Heart left ventricle (tissue), 16 donors: ENCODE results near the gene TRPV3. TPM values are rescaled to one million over a fixed set of nuclear protein-coding genes. Genes with fewer than 3 reads are reported as not detected.
"Not testable (repeated sequence)": the region's sequence is repeated elsewhere in the genome, so short reads cannot be mapped to it uniquely, and the experiment has no call there.

Experiments
- ATAC-seq, 4 donors: fragments of 200-7000 bp; cut with Tn5 transposase; one replicate each; pipeline ENCODE4 v1.9.1; 2020 to 2022; ENCODE audit warnings: moderate library complexity in 4 of 4, mild to moderate bottlenecking in 3 of 4, moderate number of reproducible peaks in 1 of 4
- DNase-seq, 5 donors: peaks; one replicate each; pipeline ENCODE4 v3.0.0-alpha.2; 2020
- H3K27ac ChIP-seq, 12 donors: fragments of 200-600 bp; sonication (generic) in 4 of 12; one replicate each; pipeline versions ENCODE4 v1.5.0 to v1.8.0; 2016 to 2022; ENCODE audit warnings: mild to moderate bottlenecking in 2 of 12
- H3K27me3 ChIP-seq, 9 donors: fragments of 200-600 bp; sonication (generic) in 2 of 9; one replicate each; pipeline versions ENCODE4 v1.5.1 to v1.8.0; 2016 to 2022; ENCODE audit warnings: mild to moderate bottlenecking in 3 of 9
- H3K36me3 ChIP-seq, 9 donors: fragments of 200-600 bp; sonication (generic) in 2 of 9; one replicate each; pipeline versions ENCODE4 v1.5.0 to v1.8.0; 2018 to 2022; ENCODE audit warnings: mild to moderate bottlenecking in 2 of 9
- H3K4me1 ChIP-seq, 12 donors: fragments of 200-600 bp; sonication (generic) in 4 of 12; one replicate each; pipeline versions ENCODE4 v1.5.0 to v1.8.0; 2016 to 2022; ENCODE audit warnings: mild to moderate bottlenecking in 3 of 12
- H3K4me3 ChIP-seq, 12 donors: fragments of 200-600 bp; sonication (generic) in 4 of 12; one replicate each; pipeline versions ENCODE4 v1.5.0 to v1.8.0; 2017 to 2022; ENCODE audit warnings: mild to moderate bottlenecking in 9 of 12, moderate library complexity in 4 of 12
- H3K9me3 ChIP-seq, 12 donors: fragments of 200-600 bp; sonication (generic) in 4 of 12; one replicate each; pipeline versions ENCODE4 v1.5.0 to v1.8.0; 2016 to 2022; ENCODE audit warnings: mild to moderate bottlenecking in 1 of 12
- POLR2A ChIP-seq, 2 donors: fragments of 450-650 bp; IDR thresholded peaks; one replicate each; pipeline ENCODE4 v1.6.1; 2017; ENCODE audit warnings: antibody characterized with exemption in 2 of 2, mild to moderate bottlenecking in 2 of 2, moderate library complexity in 2 of 2
- WGBS, 4 donors: extraction: QIAGEN DNeasy Blood & Tissue Kit in 2 of 4; methylation state at CpG; one replicate each; pipeline versions ENCODE4 v1.1.5 to v1.1.7; 2013 to 2018; 5-methylcytosine and 5-hydroxymethylcytosine counted together
- intact Hi-C, 10 donors: fragments of 100-400 bp; cut with DNase I; formaldehyde crosslinking; loops; one replicate each; pipeline versions ENCODE4 v1.11.1 to v1.14.2; 2022
- polyA plus RNA-seq, 2 donors: library from polyadenylated mRNA; stranded (reverse); fragments of 200-250 nt; gene quantifications; one replicate each; pipeline ENCODE4 v1.2.3, GENCODE V29; 2013
- total RNA-seq, 9 donors: library from RNA; depleted of rRNA in 2 of 9; stranded (reverse); fragments of >200 nt in 2 of 9; fragmentation: NEBNext Ultra II Directional in 3 of 9; extraction: Animal tissue kit (Norgen Biotek cat#: 25700) in 3 of 9; gene quantifications; one replicate each; pipeline versions ENCODE4 v1.1.0 to v1.2.4, GENCODE V29; 2016 to 2023
- TF ChIP-seq, protein P1 (sequence below), 12 donors: fragments of 200-600 bp; sonication (generic) in 4 of 12; IDR thresholded peaks; one replicate each; pipeline versions ENCODE4 v1.5.0 to v1.8.0; 2018 to 2022; ENCODE audit warnings: antibody characterized with exemption in 12 of 12, mild to moderate bottlenecking in 5 of 12
- donor health status: ischemic (EF 13 %, LVEDD 7.1; RV severe dilation, severe dysfunction).
- donor health status: healthy with polysubstance abuse.
- donor health status: DM: no; HTN: yes; CAD: no.
- donor health status: DM: no; HTN: no; CAD: no.
- donor health status: ischemic (EF 25% LVEDD 6.9; RV normal size, moderate dysfunction).
- donor health status: ischemic (EF 25% LVEDD 5.7; RV mildly dilated, moderate dysfunction).
- donor health status: healthy.
- donor health status: DM: yes; HTN: yes; CAD: no.
- donor health status: ischemic (EF 35%, LVEDD 5.7; RV mildly dilated, moderate dysfunction).
- donor health status: nonischemic (EF 11% LVEDD 7.7; RV severe dilation, severe dysfunction).
- donor health status: DM: yes; HTN: yes; CAD: no.
- donor health status: PGD.
- donor health status: ischemic (EF 29% LVEDD 5.4; RV normal size, mild dysfunction).
- donor health status: nonischemic (EF 23%, LVEDD 6.1; RV moderate dilation, normal function).

TRPV3 gene
- total and polyA plus RNA-seq, 11 donors = 0.25 to 1.7 (median 0.77) TPM; not detected in 1

DNA sequence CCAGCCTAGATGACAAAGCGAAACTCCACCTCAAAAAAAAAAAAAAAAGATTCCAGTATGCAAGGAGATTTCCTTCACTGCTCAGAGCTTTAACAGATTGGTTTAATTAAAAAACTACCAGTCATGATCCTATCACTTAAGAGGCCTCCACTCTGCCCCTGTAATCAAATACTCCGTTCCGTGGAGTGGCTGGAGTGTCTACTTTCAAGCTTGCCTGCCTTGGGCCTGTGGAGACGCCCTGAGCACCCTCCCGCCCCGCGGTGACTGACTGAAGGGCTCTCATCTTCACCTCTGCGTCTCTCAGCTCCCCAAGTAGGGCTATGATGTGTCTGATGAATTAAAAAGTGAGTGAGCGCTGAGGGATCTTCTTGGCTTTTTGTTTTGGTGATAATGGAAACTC lies 25.3 kb upstream of the TRPV3 start:
- H3K4me1 ChIP-seq = no peaks in the 10 kb centered on the region
- intact Hi-C loops = no loop called here
- DNase-seq (no peak), ATAC-seq (no peak)
- no peak overlapping the region for H3K4me3 ChIP-seq
- WGBS, 4 donors = 91 to 96% (median 94%) methylated on average over 9 of the region's 9 CpGs
- H3K9me3 ChIP-seq = no peaks in the 10 kb centered on the region
- TF ChIP-seq, protein P1, sequence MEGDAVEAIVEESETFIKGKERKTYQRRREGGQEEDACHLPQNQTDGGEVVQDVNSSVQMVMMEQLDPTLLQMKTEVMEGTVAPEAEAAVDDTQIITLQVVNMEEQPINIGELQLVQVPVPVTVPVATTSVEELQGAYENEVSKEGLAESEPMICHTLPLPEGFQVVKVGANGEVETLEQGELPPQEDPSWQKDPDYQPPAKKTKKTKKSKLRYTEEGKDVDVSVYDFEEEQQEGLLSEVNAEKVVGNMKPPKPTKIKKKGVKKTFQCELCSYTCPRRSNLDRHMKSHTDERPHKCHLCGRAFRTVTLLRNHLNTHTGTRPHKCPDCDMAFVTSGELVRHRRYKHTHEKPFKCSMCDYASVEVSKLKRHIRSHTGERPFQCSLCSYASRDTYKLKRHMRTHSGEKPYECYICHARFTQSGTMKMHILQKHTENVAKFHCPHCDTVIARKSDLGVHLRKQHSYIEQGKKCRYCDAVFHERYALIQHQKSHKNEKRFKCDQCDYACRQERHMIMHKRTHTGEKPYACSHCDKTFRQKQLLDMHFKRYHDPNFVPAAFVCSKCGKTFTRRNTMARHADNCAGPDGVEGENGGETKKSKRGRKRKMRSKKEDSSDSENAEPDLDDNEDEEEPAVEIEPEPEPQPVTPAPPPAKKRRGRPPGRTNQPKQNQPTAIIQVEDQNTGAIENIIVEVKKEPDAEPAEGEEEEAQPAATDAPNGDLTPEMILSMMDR (IDR thresholded peaks at IDR 0.05) = no peak
- no peak for TF ChIP-seq POLR2A (IDR thresholded peaks at IDR 0.05)
- peaks cover 0 to 72% (median 49%) of the 10 kb centered on the region in 9 donors for H3K36me3 ChIP-seq
- no peak overlapping the region for H3K27ac ChIP-seq
- no peaks in the 10 kb centered on the region for H3K27me3 ChIP-seq

DNA sequence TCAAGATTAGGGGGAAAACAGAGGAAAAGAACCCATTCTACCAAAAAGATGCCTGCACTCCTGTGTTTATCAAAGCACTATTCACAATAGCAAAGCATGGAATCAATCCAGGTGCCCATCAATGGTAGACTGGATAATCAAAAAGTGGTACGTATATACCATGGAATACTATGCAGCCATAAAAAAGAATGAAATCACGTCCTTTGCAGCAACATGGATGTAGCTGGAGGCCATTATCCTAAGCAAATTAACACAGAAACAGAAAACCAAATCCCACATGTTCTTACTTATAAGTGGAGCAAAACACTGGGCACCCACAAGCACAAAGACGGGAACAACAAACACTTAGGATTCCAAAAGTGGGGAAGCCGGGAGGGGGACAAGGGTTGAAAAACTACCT lies 21.1 kb upstream of the TRPV3 start:
- WGBS, 4 donors = 74 to 96% (median 89%) methylated on average over 4 of the region's 4 CpGs
- ATAC-seq, H3K4me3 ChIP-seq, H3K27ac ChIP-seq, H3K9me3 ChIP-seq, DNase-seq, H3K27me3 ChIP-seq, intact Hi-C loops, H3K4me1 ChIP-seq: not testable (repeated sequence)
- H3K36me3 ChIP-seq = peaks cover 0 to 63% (median 23%) of the 10 kb centered on the region in 9 donors

DNA sequence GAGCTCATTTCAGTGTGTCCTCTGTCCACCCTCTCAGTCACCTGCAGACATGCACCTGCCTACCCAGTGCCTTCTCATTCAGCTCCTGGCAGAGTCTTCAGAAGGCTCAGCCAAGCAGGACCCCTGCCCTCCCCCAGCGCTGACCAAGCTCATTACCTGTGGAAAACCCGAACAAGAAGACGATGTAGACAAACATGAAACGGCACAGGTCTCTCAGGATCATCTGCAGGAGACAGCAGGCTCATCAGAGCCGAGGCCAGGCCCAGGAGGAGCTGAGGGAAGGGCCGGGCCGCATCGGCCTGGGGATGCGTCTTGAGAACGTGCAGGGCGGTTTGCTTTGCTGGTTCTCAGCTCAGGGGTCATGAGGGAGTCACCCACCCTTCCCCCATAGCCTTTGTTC lies 19.4 kb upstream of the TRPV3 start:
- 88 to 94% (median 91%) methylated on average over 9 to 11 of the region's 11 CpGs for WGBS, 4 donors
- TF ChIP-seq POLR2A (IDR thresholded peaks at IDR 0.05) = no peak
- TF ChIP-seq, protein P1 (IDR thresholded peaks at IDR 0.05) = no peak
- DNase-seq = no peak
- Histone ChIP-seq H3K9me3 (no peaks in the 10 kb centered on the region), H3K36me3 (peaks cover 0 to 59% (median 29%) of the 10 kb centered on the region in 9 donors), H3K4me3 (no peak overlapping the region), H3K27me3 (no peaks in the 10 kb centered on the region), H3K4me1 (no peaks in the 10 kb centered on the region), H3K27ac (no peak overlapping the region)
- ATAC-seq = no peak
- intact Hi-C loops = no loop called here

DNA sequence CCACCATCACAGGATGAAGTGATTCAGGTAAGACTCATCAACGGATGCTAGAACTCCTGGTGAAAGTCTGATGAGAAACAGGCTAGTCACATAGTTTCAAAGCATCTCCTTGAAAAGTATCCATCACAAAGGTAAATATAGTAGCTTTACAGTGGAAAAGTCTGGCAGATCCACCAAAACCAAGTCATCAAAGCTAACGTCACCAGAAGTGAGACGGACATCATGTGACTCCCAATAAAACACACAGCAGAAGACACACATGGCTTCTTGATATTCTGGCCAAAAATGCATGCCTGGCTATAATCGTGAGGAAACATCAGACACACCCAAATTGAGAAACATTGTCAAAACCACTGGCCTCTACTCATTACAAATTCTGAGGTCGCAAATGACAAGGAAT lies 17.9 kb upstream of the TRPV3 start:
- no peaks in the 10 kb centered on the region for H3K27me3 ChIP-seq
- H3K36me3 ChIP-seq = peaks cover 3 to 73% (median 44%) of the 10 kb centered on the region in 9 donors
- H3K4me1 ChIP-seq = no peaks in the 10 kb centered on the region
- H3K9me3 ChIP-seq = no peaks in the 10 kb centered on the region
- no peak overlapping the region for H3K27ac ChIP-seq
- H3K4me3 ChIP-seq = no peak overlapping the region
- WGBS, 4 donors = 80 to 84% (median 81%) methylated on average over 5 of the region's 5 CpGs
- TF ChIP-seq POLR2A (IDR thresholded peaks at IDR 0.05) = no peak
- TF ChIP-seq, protein P1 (IDR thresholded peaks at IDR 0.05) = no peak
- ATAC-seq (no peak), DNase-seq (no peak)
- intact Hi-C loops = no loop called here

DNA sequence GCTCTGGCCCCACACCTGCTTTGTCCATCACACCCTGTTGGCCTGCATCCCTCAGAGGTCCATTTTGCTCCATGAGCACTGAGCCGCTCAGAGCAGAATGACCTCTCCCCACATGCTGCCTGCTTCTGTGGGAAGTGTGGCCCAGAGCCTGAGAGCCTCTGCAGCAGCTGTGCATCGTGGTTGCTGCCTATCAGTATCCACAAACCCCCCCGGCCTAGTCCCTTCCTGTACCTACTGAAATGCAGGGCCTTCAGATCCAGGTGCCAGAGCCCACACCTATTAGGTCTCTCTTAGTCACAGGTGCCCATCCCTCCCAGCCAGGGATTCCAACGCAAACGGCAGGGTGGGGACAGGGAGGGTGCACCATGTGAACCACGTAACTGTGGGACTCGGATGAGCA lies 16.6 kb upstream of the TRPV3 start:
- Histone ChIP-seq H3K27ac (no peak overlapping the region), H3K27me3 (no peaks in the 10 kb centered on the region), H3K4me3 (no peak overlapping the region), H3K4me1 (no peaks in the 10 kb centered on the region), H3K9me3 (no peaks in the 10 kb centered on the region), H3K36me3 (peaks cover 3 to 75% (median 44%) of the 10 kb centered on the region in 9 donors)
- intact Hi-C loops = no loop called here
- 90 to 94% (median 93%) methylated on average over 6 to 7 of the region's 7 CpGs for WGBS, 4 donors
- TF ChIP-seq POLR2A (IDR thresholded peaks at IDR 0.05) = no peak
- TF ChIP-seq, protein P1 (IDR thresholded peaks at IDR 0.05) = no peak
- no peak for ATAC-seq
- peak in 1 of 5 donors; percentile 6 for DNase-seq
